ENCODE results near the gene FBRS. TPM values are rescaled to one million over a fixed set of nuclear protein-coding genes. Genes with fewer than 3 reads are reported as not detected.
A peak's percentile ranks its signal among the peaks of the same experiment; 100 is the strongest.

FBRS gene
- total and polyA plus RNA-seq, 2 donors from 2014 or later, result 26.3 to 66.2 TPM

GRCh38 chr16:30652005-30652296 lies 6.3 kb upstream of the FBRS start:
- Histone ChIP-seq H3K27ac (ENCODE audit: low read depth in 2 of 2, low read length in 2 of 2) (peak overlapping the region; percentile 32 to 78), H3K36me3 (ENCODE audit: control insufficient read depth in 2 of 3, insufficient read depth in 3 of 3, low read length in 3 of 3) (peaks cover 10 to 33% (median 10%) of the 10 kb centered on the region in 3 donors), H3K9me3 (ENCODE audit: control insufficient read depth in 2 of 3, insufficient read depth in 1 of 3, low read length in 3 of 3) (no peaks in the 10 kb centered on the region), H3K4me1 (ENCODE audit: control insufficient read depth in 2 of 3, insufficient read depth in 2 of 3, low read depth in 1 of 3, low read length in 3 of 3) (peaks cover 0 to 15% (median 8%) of the 10 kb centered on the region in 3 donors), H3K27me3 (ENCODE audit: control insufficient read depth, insufficient read depth, low read length) (no peaks in the 10 kb centered on the region), H3K4me3 (ENCODE audit: low read length in 3 of 3) (peak overlapping the region; percentile 40 to 95 (median 52)), H3K9ac (ENCODE audit: low read length in 3 of 3) (peak overlapping the region in 2 of 3 donors; percentile 71 to 91)
- no peak for TF ChIP-seq CTCF (IDR thresholded peaks at IDR 0.05; ENCODE audit: borderline replicate concordance, extremely low read depth, insufficient read depth)
- intact Hi-C loops (cut with DNase I), result no loop called here
- DNase-seq (no peak), FAIRE-seq (no peak)

GRCh38 chr16:30652718-30653117 lies 5.5 kb upstream of the FBRS start:
- Histone ChIP-seq H3K27me3 (ENCODE audit: control insufficient read depth, insufficient read depth, low read length) (no peaks in the 10 kb centered on the region), H3K27ac (ENCODE audit: low read depth in 2 of 2, low read length in 2 of 2) (no peak overlapping the region), H3K36me3 (ENCODE audit: control insufficient read depth in 2 of 3, insufficient read depth in 3 of 3, low read length in 3 of 3) (peaks cover 10 to 33% (median 10%) of the 10 kb centered on the region in 3 donors), H3K9me3 (ENCODE audit: control insufficient read depth in 2 of 3, insufficient read depth in 1 of 3, low read length in 3 of 3) (no peaks in the 10 kb centered on the region), H3K4me1 (ENCODE audit: control insufficient read depth in 2 of 3, insufficient read depth in 2 of 3, low read depth in 1 of 3, low read length in 3 of 3) (peaks cover 3 to 22% (median 14%) of the 10 kb centered on the region in 3 donors), H3K4me3 (ENCODE audit: low read length in 3 of 3) (no peak overlapping the region), H3K9ac (ENCODE audit: low read length in 3 of 3) (no peak overlapping the region)
- TF ChIP-seq CTCF (IDR thresholded peaks at IDR 0.05; ENCODE audit: borderline replicate concordance, extremely low read depth, insufficient read depth), result no peak
- intact Hi-C loops (cut with DNase I), result no loop called here
- FAIRE-seq (no peak), DNase-seq (peak in 1 of 5 donors; percentile 77)

GRCh38 chr16:30654856-30655255 lies 3.4 kb upstream of the FBRS start:
- Histone ChIP-seq H3K27ac (ENCODE audit: low read depth in 2 of 2, low read length in 2 of 2) (no peak overlapping the region), H3K27me3 (ENCODE audit: control insufficient read depth, insufficient read depth, low read length) (no peaks in the 10 kb centered on the region), H3K36me3 (ENCODE audit: control insufficient read depth in 2 of 3, insufficient read depth in 3 of 3, low read length in 3 of 3) (peaks cover 10 to 33% (median 10%) of the 10 kb centered on the region in 3 donors), H3K9me3 (ENCODE audit: control insufficient read depth in 2 of 3, insufficient read depth in 1 of 3, low read length in 3 of 3) (no peaks in the 10 kb centered on the region), H3K9ac (ENCODE audit: low read length in 3 of 3) (no peak overlapping the region), H3K4me1 (ENCODE audit: control insufficient read depth in 2 of 3, insufficient read depth in 2 of 3, low read depth in 1 of 3, low read length in 3 of 3) (peaks cover 3 to 19% (median 14%) of the 10 kb centered on the region in 3 donors), H3K4me3 (ENCODE audit: low read length in 3 of 3) (no peak overlapping the region)
- intact Hi-C loops (cut with DNase I), result no loop called here
- FAIRE-seq (no peak), DNase-seq (peak in 1 of 5 donors; percentile 60)
- TF ChIP-seq CTCF (IDR thresholded peaks at IDR 0.05; ENCODE audit: borderline replicate concordance, extremely low read depth, insufficient read depth), result no peak

- no peak for FAIRE-seq
Observed at GRCh38 chr16:30655815-30656347, 2.4 kb upstream of the FBRS start.

More at GRCh38 chr16:30655815-30656347, 2.4 kb upstream of the FBRS start:
- Histone ChIP-seq H3K9me3 (ENCODE audit: control insufficient read depth in 2 of 3, insufficient read depth in 1 of 3, low read length in 3 of 3) (no peaks in the 10 kb centered on the region), H3K27me3 (ENCODE audit: control insufficient read depth, insufficient read depth, low read length) (no peaks in the 10 kb centered on the region), H3K27ac (ENCODE audit: low read depth in 2 of 2, low read length in 2 of 2) (no peak overlapping the region), H3K36me3 (ENCODE audit: control insufficient read depth in 2 of 3, insufficient read depth in 3 of 3, low read length in 3 of 3) (peaks cover 10 to 33% (median 10%) of the 10 kb centered on the region in 3 donors), H3K4me1 (ENCODE audit: control insufficient read depth in 2 of 3, insufficient read depth in 2 of 3, low read depth in 1 of 3, low read length in 3 of 3) (peaks cover 3 to 23% (median 20%) of the 10 kb centered on the region in 3 donors), H3K9ac (ENCODE audit: low read length in 3 of 3) (no peak overlapping the region), H3K4me3 (ENCODE audit: low read length in 3 of 3) (no peak overlapping the region)
- no peak for TF ChIP-seq CTCF (IDR thresholded peaks at IDR 0.05; ENCODE audit: borderline replicate concordance, extremely low read depth, insufficient read depth)
- DNase-seq, result peak in 1 of 5 donors; percentile 82
- intact Hi-C loops (cut with DNase I), result no loop called here
